GM13977 (cell line): ENCODE results near the gene LZTS2.

ENCODE experiments used
- DNase-seq: peaks from one replicate; pipeline ENCODE4 v3.0.0; 2012; ENCODE audit warnings: low spot score
- in situ Hi-C: fragments of 300-500 bp; cut with MboI; formaldehyde crosslinking; loops from one replicate; pipeline ENCODE4 v1.12.0; 2022; ENCODE audit warnings: low sequenced_read_pairs, low pct_unique_long_range_greater_than_20kb, mixed read lengths, inconsistent platforms; ENCODE audit not compliant: unreplicated experiment
- TF ChIP-seq, protein P1 (sequence below): IDR thresholded peaks from 2 replicates; pipeline ENCODE4 v1.5.1; 2012; ENCODE audit warnings: mild to moderate bottlenecking, control low read depth; ENCODE audit not compliant: insufficient read depth; ENCODE audit errors: extremely low read depth, missing control alignments

LZTS2 gene

DNA sequence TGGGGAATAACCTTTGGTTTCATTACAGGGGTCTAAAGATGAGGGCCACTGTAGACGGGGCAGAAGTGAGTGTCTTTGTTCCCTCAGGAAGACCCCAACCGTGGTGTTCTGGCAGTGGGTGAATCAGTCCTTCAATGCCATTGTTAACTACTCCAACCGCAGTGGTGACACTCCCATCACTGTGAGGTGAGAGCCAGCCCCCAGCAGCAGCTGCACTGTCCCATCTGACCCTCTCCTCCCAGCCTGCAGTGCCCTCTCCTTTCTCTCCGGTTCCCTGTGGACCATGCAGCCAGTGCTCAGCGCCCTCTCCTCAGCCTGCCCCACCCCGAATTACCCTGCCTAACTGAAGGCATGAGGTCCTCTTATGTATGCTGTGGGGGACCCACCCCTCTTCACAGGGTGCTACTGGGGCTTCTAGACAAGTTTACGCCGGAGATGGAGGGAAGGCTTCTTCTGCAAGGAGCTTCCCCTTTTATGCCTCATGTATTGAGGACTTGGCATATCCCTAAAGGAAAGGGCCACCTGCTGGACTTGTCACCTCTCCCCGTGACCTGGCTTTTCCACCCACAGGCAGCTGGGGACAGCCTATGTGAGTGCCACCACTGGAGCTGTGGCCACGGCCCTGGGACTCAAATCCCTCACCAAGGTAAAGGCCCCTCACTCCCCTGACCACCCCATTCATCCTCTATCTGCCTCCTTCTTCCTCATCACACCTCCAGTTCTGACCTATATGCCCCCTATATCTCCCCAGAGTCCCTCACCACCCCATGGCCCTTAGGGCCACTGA, 36.5 kb downstream of the LZTS2 start:
- TF ChIP-seq, protein P1, sequence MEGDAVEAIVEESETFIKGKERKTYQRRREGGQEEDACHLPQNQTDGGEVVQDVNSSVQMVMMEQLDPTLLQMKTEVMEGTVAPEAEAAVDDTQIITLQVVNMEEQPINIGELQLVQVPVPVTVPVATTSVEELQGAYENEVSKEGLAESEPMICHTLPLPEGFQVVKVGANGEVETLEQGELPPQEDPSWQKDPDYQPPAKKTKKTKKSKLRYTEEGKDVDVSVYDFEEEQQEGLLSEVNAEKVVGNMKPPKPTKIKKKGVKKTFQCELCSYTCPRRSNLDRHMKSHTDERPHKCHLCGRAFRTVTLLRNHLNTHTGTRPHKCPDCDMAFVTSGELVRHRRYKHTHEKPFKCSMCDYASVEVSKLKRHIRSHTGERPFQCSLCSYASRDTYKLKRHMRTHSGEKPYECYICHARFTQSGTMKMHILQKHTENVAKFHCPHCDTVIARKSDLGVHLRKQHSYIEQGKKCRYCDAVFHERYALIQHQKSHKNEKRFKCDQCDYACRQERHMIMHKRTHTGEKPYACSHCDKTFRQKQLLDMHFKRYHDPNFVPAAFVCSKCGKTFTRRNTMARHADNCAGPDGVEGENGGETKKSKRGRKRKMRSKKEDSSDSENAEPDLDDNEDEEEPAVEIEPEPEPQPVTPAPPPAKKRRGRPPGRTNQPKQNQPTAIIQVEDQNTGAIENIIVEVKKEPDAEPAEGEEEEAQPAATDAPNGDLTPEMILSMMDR: no peak
- DNase-seq: no peak
- in situ Hi-C loops: no loop called here

DNA sequence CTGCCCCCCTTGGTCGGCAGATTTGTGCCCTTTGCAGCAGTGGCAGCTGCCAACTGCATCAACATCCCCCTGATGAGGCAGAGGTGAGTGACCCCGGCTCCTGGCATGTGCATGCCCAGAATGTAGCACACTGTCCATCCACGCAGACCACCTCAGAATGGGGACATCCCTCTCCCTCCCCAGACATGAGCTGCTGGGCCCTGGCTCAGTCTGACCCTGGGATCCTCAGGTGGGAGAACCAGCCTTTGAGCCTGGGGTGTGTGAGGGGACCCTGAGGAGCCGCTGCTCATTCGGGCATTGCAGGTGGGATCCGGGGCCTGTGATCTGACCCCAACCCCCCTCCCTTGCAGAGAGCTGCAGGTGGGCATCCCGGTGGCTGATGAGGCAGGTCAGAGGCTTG, 37.1 kb downstream of the LZTS2 start:
- no peak for DNase-seq
- in situ Hi-C loops: no loop called here
- TF ChIP-seq, protein P1: no peak

DNA sequence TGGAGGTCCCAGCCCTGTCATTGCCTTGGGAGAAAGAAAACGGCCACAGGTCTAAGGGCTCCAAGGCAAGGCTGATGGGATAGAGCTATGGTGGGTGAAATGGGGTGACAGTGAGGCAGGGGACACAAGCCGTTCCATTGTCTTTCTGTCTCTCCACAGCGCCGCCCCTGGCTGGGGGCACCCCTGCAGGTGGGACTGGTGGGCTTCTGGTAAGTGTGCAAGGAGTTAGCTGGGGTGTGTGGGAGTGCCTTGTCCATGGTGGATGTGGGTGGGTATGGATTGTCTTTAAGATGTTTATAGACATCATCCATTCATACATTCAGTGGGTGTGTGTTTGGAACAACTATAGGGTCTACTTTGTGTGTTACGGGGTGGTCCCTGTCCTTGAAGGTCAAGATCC, 38.9 kb downstream of the LZTS2 start:
- TF ChIP-seq, protein P1: no peak
- in situ Hi-C loops: no loop called here
- DNase-seq: no peak

DNA sequence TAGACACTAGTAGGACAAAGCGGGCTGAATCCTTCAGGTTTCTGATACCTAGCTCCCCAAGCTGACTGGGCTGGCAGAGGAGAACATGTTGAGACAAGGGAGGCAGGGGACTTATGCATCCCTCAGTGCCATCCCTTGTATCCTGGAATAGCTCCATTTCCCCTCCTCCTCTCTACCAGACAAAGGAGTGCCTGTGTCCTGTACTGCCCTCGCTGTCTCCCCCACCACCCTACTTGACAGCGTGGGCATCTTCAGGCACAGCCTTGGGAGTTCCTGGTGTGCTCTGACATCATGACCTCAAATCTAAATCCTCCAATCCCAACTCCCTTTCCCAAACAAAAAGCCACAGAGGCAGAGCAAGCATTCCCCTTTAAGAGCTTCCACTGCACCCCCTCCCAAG, 40.5 kb downstream of the LZTS2 start:
- TF ChIP-seq, protein P1: no peak
- in situ Hi-C loops: no loop called here
- DNase-seq: no peak

DNA sequence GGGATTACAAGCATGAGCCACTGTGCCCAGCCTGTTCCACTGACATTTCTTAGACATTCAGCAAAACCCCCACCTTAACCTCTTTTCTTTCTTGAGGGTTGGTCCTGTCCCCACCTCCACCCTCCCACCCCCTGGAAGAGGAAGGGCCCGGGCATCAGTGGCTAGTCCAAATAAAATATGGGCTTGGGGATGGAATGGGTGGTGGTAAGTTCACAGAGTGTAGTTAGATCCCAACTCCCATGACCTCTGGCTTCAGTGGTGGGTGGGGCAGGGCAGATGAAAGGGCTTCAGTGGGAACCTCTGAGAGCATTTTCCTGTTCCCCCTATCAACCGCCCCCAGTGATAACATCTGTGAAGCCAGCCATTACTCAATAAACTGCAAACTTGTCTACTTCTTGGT, 41.2 kb downstream of the LZTS2 start:
- TF ChIP-seq, protein P1: no peak
- in situ Hi-C loops: no loop called here
- no peak for DNase-seq

DNA sequence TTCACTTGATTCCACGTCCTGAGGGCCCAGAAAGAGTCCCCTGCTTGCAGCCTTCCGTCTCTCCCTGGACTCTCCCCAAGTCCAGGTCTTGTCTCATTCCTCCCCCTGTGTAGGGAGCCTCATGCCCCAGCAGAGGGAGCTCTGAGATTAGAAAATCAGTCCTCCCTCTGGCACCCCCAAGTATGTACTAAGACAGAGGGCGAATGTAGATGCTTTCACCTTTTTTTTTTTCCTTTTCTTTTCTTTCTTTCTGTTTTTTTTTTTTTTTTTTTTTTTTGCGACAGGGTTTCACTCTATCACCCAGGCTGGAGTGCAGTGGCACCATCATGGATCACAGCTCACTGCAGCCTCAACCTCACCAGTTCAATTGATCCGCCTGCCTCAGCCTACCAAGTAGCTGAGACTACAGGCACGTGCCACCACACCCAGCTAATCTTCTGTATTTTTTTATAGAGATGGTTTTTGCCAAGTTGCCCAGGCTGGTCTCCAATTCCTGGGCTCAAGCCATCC, 41.7 kb downstream of the LZTS2 start:
- in situ Hi-C loops: no loop called here
- TF ChIP-seq, protein P1: peak; percentile 85

DNA sequence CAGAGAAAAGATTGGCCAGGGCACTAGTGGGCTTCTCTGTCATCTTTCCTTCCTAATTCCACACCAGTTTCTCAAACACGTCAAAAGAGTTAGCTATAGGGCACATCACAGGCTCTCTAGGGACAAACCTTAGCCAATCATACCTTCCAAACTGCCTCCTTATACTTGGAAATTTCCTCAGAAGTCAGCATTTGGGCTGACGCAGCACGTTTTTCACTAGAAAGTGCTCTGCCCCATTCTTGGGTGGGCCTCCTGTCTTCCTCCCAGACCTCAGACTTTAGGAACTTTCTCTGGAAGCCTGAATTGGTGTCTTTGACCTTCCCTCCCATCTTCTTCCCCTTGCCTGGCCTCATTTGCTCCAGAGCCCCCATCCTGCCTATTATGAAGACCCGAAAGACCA, 42.5 kb downstream of the LZTS2 start:
- in situ Hi-C loops: no loop called here
- TF ChIP-seq, protein P1: no peak
- no peak for DNase-seq

More for the DNA sequence above, 41.7 kb downstream of the LZTS2 start:
- DNase-seq: peak; percentile 86
